H1 (cell line): ENCODE data around the gene ANKRD12.

Experiments used
- ATF2 ChIP-seq: IDR thresholded peaks from 2 replicates; pipeline ENCODE4 v1.6.1; 2012; ENCODE audit warnings: low read length, inconsistent platforms
- CHD1 ChIP-seq: IDR thresholded peaks from 2 replicates; pipeline ENCODE4 v1.6.1; 2012; ENCODE audit warnings: low read depth, low read length, improper control_type of control experiment
- CTCF ChIP-seq, 3 experiments: IDR thresholded peaks; 1 replicate in 2 of 3; 2 replicates in 1 of 3; pipeline versions ENCODE4 v1.5.1 to v1.6.1; 2011; ENCODE audit warnings: low read length in 3 of 3, mild to moderate bottlenecking in 3 of 3, inconsistent platforms in 2 of 3, low read depth in 1 of 3, moderate library complexity in 1 of 3; ENCODE audit not compliant: insufficient read depth in 1 of 3; ENCODE audit errors: control extremely low read depth in 1 of 3
- EP300 ChIP-seq, 2 experiments: IDR thresholded peaks; 1 replicate in 1 of 2; 2 replicates in 1 of 2; pipeline ENCODE4 v1.6.1; 2011 to 2012; ENCODE audit warnings: low read depth in 2 of 2, low read length in 2 of 2, mild to moderate bottlenecking in 2 of 2, borderline replicate concordance in 1 of 2, inconsistent platforms in 1 of 2, moderate library complexity in 1 of 2
- HDAC6 ChIP-seq: IDR thresholded peaks from one replicate; pipeline ENCODE4 v1.7.1; 2012; ENCODE audit warnings: low read depth, mild to moderate bottlenecking, inconsistent platforms, low read length, moderate library complexity
- JUN ChIP-seq: IDR thresholded peaks from 2 replicates; pipeline ENCODE4 v1.6.1; 2011; ENCODE audit warnings: low read depth, mild to moderate bottlenecking, improper control_type of control experiment, low read length
- KDM1A ChIP-seq: fragments of 200-600, 300-600 bp; sonication (generic); IDR thresholded peaks from 2 replicates; pipeline ENCODE4 v1.7.1; 2016; ENCODE audit warnings: mild to moderate bottlenecking, low read length, borderline replicate concordance
- MAFK ChIP-seq: IDR thresholded peaks from 2 replicates; pipeline ENCODE4 v1.6.1; 2012; ENCODE audit warnings: low read depth, mild to moderate bottlenecking, improper control_type of control experiment, low read length
- NANOG ChIP-seq: IDR thresholded peaks from 2 replicates; pipeline ENCODE4 v1.6.1; 2011; ENCODE audit warnings: low read length, low read depth, mild to moderate bottlenecking, inconsistent platforms; ENCODE audit not compliant: insufficient read depth, poor library complexity, severe bottlenecking
- POLR2A ChIP-seq, 2 experiments: IDR thresholded peaks; 1 replicate in 1 of 2; 2 replicates in 1 of 2; pipeline ENCODE4 v1.6.1; 2011; ENCODE audit warnings: low read depth in 2 of 2, low read length in 2 of 2, mild to moderate bottlenecking in 2 of 2; ENCODE audit errors: control extremely low read depth in 1 of 2
- SAP30 ChIP-seq: fragments of 300-600 bp; sonication (generic); IDR thresholded peaks from 2 replicates; pipeline ENCODE4 v1.7.1; 2012; ENCODE audit warnings: low read length, moderate library complexity, mild to moderate bottlenecking, inconsistent platforms; ENCODE audit not compliant: insufficient read depth, insufficient replicate concordance
- SP1 ChIP-seq: IDR thresholded peaks from 2 replicates; pipeline ENCODE4 v1.6.1; 2011; ENCODE audit warnings: low read depth, low read length
- ZNF274 ChIP-seq: IDR thresholded peaks from 2 replicates; pipeline ENCODE4 v1.7.0; 2012; ENCODE audit warnings: low read length, borderline replicate concordance; ENCODE audit errors: extremely low read depth

GRCh38 chr18:9285604-9286003 is 149.0 kb downstream of the ANKRD12 start:
- TF ChIP-seq NANOG (no peak), MAFK (no peak), CTCF (IDR thresholded peaks at IDR 0.05; ENCODE audit: control extremely low read depth in 1 of 3, insufficient read depth in 1 of 3, low read depth in 1 of 3, low read length in 3 of 3) (no peak), HDAC6 (no peak), ATF2 (no peak), KDM1A (no peak), SAP30 (no peak), EP300 (IDR thresholded peaks at IDR 0.05; ENCODE audit: borderline replicate concordance in 1 of 2, low read depth in 2 of 2, low read length in 2 of 2) (no peak), CHD1 (no peak), JUN (no peak), ZNF274 (no peak), SP1 (no peak), POLR2A (IDR thresholded peaks at IDR 0.05; ENCODE audit: control extremely low read depth in 1 of 2, low read depth in 2 of 2, low read length in 2 of 2) (no peak)
